HG02884 (cell line): ENCODE results near the gene SLC23A2.
"Not testable (repeated sequence)": the region's sequence is repeated elsewhere in the genome, so short reads cannot be mapped to it uniquely, and the experiment has no call there.

ENCODE experiments used
- ATAC-seq: cut with Tn5 transposase; IDR thresholded peaks from one replicate; pipeline ENCODE4 v1.9.1; 2021; ENCODE audit warnings: mild to moderate bottlenecking, moderate library complexity; ENCODE audit not compliant: unreplicated experiment

Gene SLC23A2

GRCh38 chr20:5001174-5002076 lies at the start of gene SLC23A2:
SLC23A2 (minus strand) TSS chr20:5001510; CDS start chr20:4932562, 68,948 bp downstream.
- ATAC-seq: no peak

- ATAC-seq: no peak
These were observed 45.5 kb upstream of the SLC23A2 start for GRCh38 chr20:5046656-5047339.

- ATAC-seq: no peak
These were observed 44.6 kb upstream of the SLC23A2 start for GRCh38 chr20:5045906-5046305.

GRCh38 chr20:5044075-5044620 lies 42.8 kb upstream of the SLC23A2 start:
- no peak for ATAC-seq

GRCh38 chr20:5041433-5041832 lies 40.1 kb upstream of the SLC23A2 start:
- ATAC-seq: no peak

GRCh38 chr20:5040345-5040744 lies 39.0 kb upstream of the SLC23A2 start:
- no peak for ATAC-seq

GRCh38 chr20:5039889-5040288 lies 38.6 kb upstream of the SLC23A2 start:
- no peak for ATAC-seq

- no peak for ATAC-seq
These were observed 37.9 kb upstream of the SLC23A2 start for GRCh38 chr20:5039255-5039657.

GRCh38 chr20:5036828-5037227 lies 35.5 kb upstream of the SLC23A2 start:
- ATAC-seq: no peak

GRCh38 chr20:5035518-5035917 lies 34.2 kb upstream of the SLC23A2 start:
- ATAC-seq: not testable (repeated sequence)

- no peak for ATAC-seq
These were observed 32.3 kb upstream of the SLC23A2 start for GRCh38 chr20:5033566-5033965.

GRCh38 chr20:5031701-5032100 lies 30.4 kb upstream of the SLC23A2 start:
- not testable (repeated sequence) for ATAC-seq

GRCh38 chr20:5031206-5031557 lies 29.9 kb upstream of the SLC23A2 start:
- ATAC-seq: no peak

GRCh38 chr20:5030348-5031205 lies 29.3 kb upstream of the SLC23A2 start:
- ATAC-seq: no peak

- not testable (repeated sequence) for ATAC-seq
These were observed 27.1 kb upstream of the SLC23A2 start for GRCh38 chr20:5028258-5029059.

GRCh38 chr20:5024982-5025381 lies 23.7 kb upstream of the SLC23A2 start:
- ATAC-seq: no peak

GRCh38 chr20:5024103-5024502 lies 22.8 kb upstream of the SLC23A2 start:
- no peak for ATAC-seq

- ATAC-seq: not testable (repeated sequence)
These were observed 21.9 kb upstream of the SLC23A2 start for GRCh38 chr20:5023171-5023570.

- no peak for ATAC-seq
These were observed 19.4 kb upstream of the SLC23A2 start for GRCh38 chr20:5020760-5021159.
